Heart left ventricle (tissue), 13 donors: ENCODE results near the gene MITD1.

Experiments used
- CTCF ChIP-seq, 12 donors: fragments of 200-600 bp; sonication (generic) in 4 of 12; IDR thresholded peaks; one replicate each; pipeline versions ENCODE4 v1.5.0 to v1.8.0; 2018 to 2022; ENCODE audit warnings: antibody characterized with exemption in 12 of 12, mild to moderate bottlenecking in 5 of 12
- POLR2A ChIP-seq, 2 donors: fragments of 450-650 bp; IDR thresholded peaks; one replicate each; pipeline ENCODE4 v1.6.1; 2017; ENCODE audit warnings: antibody characterized with exemption in 2 of 2, mild to moderate bottlenecking in 2 of 2, moderate library complexity in 2 of 2
- donor health status: ischemic (EF 13 %, LVEDD 7.1; RV severe dilation, severe dysfunction).
- donor health status: DM: no; HTN: yes; CAD: no.
- donor health status: DM: no; HTN: no; CAD: no.
- donor health status: ischemic (EF 25% LVEDD 6.9; RV normal size, moderate dysfunction).
- donor health status: ischemic (EF 25% LVEDD 5.7; RV mildly dilated, moderate dysfunction).
- donor health status: ischemic (EF 35%, LVEDD 5.7; RV mildly dilated, moderate dysfunction).
- donor health status: nonischemic (EF 11% LVEDD 7.7; RV severe dilation, severe dysfunction).
- donor health status: DM: yes; HTN: yes; CAD: no.
- donor health status: PGD.
- donor health status: ischemic (EF 29% LVEDD 5.4; RV normal size, mild dysfunction).
- donor health status: nonischemic (EF 23%, LVEDD 6.1; RV moderate dilation, normal function).

GRCh38 chr2:99152199-99152895, 28.5 kb downstream of the MITD1 start:
- TF ChIP-seq POLR2A (IDR thresholded peaks at IDR 0.05) (no peak), CTCF (IDR thresholded peaks at IDR 0.05) (no peak)
